Stimulated activated CD4-positive, alpha-beta T cell treated with anti-CD3 and anti-CD28 coated beads, Interleukin-2, amount 100 ng/mL, for 4 hours (primary cell): ENCODE measurements around the gene MOCOS.

ENCODE experiments used
- DNase-seq: peaks from one replicate; pipeline ENCODE4 v3.0.0-alpha.2; 2020; ENCODE audit warnings: low read depth

MOCOS gene

GRCh38 chr18:36307513-36307912 is 120.2 kb downstream of the MOCOS start:
- no peak for DNase-seq

GRCh38 chr18:36308711-36309435 is 121.6 kb downstream of the MOCOS start:
- DNase-seq = no peak

- DNase-seq = no peak
Observed at GRCh38 chr18:36309436-36310391, 122.4 kb downstream of the MOCOS start.

- DNase-seq = no peak
Observed at GRCh38 chr18:36311026-36311570, 123.8 kb downstream of the MOCOS start.

GRCh38 chr18:36312806-36313395 is 125.6 kb downstream of the MOCOS start:
- no peak for DNase-seq

GRCh38 chr18:36314098-36314497 is 126.8 kb downstream of the MOCOS start:
- no peak for DNase-seq

GRCh38 chr18:36314754-36315153 is 127.5 kb downstream of the MOCOS start:
- DNase-seq = no peak

GRCh38 chr18:36315736-36316135 is 128.4 kb downstream of the MOCOS start:
- no peak for DNase-seq

- no peak for DNase-seq
Observed at GRCh38 chr18:36316246-36316645, 128.9 kb downstream of the MOCOS start.
